ENCODE results near the gene PHKG2.
"Not testable (repeated sequence)": the region's sequence is repeated elsewhere in the genome, so short reads cannot be mapped to it uniquely, and the experiment has no call there.

Gene PHKG2, protein sequence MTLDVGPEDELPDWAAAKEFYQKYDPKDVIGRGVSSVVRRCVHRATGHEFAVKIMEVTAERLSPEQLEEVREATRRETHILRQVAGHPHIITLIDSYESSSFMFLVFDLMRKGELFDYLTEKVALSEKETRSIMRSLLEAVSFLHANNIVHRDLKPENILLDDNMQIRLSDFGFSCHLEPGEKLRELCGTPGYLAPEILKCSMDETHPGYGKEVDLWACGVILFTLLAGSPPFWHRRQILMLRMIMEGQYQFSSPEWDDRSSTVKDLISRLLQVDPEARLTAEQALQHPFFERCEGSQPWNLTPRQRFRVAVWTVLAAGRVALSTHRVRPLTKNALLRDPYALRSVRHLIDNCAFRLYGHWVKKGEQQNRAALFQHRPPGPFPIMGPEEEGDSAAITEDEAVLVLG

DNA sequence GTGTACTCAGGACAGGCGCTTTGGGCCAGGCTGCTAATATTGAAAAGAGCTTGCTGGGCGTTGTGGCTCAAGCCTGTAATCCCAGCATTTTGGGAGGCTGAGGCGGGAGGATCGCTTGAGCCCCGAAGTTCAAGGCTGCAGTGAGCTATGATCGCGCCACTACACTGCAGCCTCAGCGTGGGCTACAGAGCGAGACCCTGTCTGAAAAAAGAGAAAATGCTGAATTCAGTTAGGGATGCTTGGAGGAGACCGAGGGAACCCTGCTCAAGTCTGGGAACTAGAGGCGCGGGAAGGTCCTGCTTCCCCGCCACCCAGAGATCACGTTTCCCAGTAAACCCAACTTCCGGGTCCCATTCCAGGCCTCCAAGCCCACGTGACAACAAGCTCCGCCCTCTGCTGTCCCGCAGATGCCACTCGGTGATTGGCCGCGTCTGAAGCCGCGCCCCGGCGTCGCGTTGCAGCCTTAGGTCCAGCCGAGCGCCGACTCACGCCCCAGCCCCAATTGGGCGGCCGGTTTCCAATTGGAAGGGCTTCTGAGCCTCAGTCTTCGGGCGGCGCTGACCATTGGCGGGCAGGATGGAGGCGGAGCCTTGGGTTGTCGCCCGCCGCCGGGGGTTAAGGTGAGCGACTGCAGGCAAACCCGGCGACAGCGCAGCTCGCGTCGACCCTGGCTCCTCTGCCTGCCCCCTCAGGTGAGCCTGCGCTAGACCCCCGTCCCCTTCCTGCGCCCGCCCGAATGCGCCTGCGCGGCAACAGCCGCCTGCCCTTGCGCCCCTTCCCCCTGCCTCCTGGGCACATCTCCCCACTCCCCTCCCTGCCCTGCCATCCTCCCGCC is at the start of gene PHKG2:
PHKG2 (plus strand) TSS at position 627 of the 835 bp plus-strand sequence. CDS start 396 bp downstream, outside the sequence.
- peak; percentile 99 for DNase-seq (ENCODE audit: low spot score)

DNA sequence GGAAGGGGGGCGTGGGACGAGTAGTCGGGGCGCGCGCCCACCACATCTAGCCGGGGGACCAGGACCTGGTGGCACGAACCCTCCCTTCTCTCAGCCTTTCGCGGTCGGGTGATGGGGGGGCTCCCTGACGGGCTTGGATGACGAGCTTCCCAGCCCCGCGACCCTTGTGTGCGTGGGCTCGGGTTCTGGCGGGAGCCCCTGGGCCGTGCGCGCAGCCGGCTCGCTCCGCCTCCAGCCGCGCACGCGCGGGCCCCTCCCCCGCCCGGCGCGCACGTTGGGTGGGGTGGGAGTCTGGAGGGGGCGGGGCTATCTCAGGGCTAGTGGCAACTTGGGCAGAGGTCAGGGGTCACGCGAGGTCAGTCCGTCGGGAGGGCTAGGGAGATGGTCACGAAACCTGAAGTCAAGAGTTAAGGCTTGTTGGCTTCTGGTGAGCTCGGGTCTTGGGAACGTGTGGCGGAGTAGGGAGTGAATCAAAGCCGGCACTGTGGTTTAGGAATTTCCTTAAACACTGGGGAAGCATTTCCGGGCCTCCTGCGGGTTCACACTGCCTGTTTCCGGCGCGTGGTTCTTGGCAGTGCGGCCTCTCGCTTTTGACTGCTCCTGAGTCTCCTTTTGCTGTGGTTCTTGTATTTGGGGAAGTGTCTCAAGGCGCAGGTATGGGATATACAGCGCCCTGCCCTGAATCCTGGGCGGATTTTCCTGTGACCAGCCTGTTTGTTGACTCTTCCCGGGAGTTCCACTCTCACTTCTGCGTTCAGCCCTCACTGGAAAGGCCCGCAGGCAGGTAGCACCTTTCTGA is 49.2 kb upstream of the PHKG2 start, which contains the start of gene SRCAP:
SRCAP (plus strand) TSS at position 356 of the 799 bp plus-strand sequence. CDS start 1,654 bp downstream, outside the sequence.
- peak; percentile 85 for DNase-seq (ENCODE audit: low spot score)

DNA sequence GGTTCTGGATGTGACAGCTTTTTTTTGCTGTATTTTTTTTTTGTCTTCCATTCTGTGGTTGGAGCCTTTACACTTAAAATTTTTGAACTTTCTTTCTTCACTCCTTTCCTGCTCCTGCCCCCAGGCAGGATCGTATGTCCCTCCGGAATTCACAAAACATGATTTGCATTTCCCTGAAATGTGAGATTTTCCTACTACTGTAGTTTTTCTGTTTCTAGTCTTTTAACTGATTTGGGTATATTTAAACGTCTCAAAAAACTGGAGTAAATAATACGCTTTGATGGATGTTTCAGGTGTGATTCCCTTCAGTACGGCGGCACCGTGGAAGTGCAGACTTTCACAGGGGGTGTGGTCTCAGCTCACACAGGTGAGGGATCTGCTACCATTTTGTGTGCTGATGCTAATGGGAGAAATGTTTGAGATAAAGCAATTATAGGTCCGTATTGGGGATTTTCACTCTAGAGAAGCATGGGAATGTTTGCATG is 48.6 kb upstream of the PHKG2 start:
- DNase-seq (ENCODE audit: low spot score): no peak

DNA sequence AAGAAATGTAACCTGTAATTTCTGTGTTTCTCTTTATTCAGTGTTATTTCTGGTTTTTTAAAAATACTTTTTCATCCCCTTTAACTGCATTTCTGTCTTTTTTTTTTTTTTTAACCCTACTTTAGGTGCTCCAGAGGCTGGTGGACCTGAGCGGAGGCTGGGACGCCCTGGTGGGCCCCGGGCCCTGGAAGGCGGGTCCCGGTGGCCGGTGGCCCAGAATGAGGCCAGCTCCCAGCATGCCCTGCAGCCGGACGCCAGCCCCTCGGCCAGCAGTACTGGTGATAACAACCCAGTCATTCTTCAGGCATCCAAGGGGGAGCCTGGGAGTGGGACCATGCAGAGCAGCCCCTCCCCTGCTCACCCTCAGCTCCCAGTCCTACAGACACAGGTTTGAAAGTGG is 47.7 kb upstream of the PHKG2 start:
- no peak for DNase-seq (ENCODE audit: low spot score)

DNA sequence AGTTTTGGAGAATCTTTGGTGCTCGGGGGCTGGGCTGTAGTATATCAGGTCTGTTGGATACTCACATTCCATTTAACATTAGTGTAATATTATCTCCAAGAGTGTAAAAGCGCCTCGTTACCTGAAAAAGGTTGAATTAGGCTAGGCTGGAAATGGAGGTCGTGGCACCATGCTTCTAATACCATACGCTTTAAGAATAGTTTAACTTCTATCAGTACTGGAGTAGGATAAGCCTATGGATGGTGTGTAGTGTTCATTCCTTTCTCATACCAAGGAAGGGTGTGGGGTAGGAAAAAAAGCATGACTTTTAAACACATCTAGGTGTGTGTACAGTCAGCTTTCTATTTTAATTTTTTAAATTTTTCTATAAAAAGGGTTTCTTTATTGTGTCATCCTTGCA is 47.3 kb upstream of the PHKG2 start:
- DNase-seq (ENCODE audit: low spot score): no peak

DNA sequence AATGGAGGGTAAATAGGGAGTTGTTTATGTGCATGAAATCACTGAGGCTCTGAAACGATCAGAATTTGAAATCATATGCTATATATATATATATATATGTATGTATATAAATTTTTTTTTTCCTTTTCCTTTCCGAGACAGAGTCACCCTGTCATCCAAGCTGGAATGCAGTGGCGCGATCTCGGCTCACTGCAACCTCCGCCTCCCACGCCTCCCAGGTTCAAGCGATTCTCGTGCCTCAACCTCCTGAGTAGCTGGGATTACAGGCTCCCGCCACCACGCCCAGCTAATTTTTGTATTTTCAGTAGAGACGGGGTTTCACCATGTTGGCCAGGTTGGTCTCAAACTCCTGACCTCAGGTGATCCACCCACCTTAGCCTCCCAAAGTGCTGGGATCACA is 45.2 kb upstream of the PHKG2 start:
- not testable (repeated sequence) for DNase-seq (ENCODE audit: low spot score)

DNA sequence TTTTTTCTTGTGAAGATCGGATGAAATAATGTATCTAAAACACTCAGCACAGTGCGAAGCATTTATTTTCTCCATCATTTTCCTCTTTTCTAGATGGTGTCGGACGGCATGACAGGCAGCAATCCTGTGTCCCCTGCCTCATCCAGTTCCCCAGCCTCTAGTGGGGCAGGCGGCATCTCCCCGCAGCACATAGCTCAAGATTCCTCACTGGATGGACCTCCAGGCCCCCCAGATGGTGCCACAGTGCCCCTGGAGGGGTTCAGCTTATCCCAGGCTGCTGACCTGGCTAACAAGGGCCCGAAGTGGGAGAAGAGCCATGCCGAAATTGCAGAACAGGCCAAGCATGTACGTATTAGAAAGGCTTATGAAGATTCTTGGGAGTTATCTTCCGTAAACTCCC is 44.3 kb upstream of the PHKG2 start:
- DNase-seq (ENCODE audit: low spot score): no peak

DNA sequence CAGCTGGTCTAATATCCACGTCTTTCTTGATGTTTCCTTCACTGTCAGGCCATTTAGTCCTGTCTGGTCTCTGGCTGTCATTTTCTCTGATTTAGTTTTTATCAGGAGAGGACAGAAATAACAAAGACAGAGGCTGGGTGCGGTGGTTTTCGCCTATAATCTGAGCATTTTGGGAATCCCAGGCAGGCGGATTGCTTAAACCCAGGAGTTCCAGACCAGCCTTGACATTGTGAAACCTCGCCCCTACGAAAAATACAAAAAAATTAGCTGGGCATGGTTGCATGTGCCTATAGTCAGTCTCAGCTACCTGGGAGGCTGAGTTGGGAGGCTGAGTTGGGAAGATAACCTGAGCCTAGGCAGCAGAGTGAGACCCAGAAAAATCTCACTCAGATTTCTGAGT is 42.2 kb upstream of the PHKG2 start:
- no peak for DNase-seq (ENCODE audit: low spot score)

DNA sequence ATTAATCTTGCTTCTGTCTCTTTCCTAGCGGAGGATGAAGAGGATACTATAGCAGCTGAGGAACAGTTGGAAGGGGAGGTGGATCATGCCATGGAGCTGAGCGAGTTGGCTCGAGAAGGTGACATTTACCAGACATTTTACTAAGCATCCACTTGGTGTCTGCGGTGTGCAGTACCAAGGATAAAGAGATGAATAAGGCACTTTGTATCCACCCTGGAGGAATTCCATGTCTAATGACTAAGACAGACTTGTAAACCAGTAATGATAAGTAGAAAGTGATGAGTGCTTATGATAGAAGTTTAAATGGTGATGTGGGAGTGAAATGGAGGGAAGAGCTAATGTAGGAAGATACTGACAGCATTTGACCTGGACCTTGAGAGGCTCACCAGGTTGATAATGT is 37.3 kb upstream of the PHKG2 start:
- DNase-seq (ENCODE audit: low spot score): peak; percentile 26

DNA sequence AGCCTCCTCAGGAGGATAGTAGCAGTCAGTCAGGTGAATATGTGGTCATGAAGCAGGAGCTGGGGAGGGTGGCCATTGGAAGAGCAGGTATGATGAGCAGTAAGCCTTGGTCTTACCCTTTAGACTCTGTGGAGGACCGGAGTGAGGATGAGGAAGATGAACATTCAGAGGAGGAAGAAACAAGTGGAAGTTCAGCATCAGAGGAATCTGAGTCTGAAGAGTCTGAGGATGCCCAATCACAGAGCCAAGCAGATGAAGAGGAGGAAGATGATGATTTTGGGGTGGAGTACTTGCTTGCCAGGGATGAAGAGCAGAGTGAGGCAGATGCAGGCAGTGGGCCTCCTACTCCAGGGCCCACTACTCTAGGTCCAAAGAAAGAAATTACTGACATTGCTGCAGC is 36.5 kb upstream of the PHKG2 start:
- DNase-seq (ENCODE audit: low spot score): no peak

DNA sequence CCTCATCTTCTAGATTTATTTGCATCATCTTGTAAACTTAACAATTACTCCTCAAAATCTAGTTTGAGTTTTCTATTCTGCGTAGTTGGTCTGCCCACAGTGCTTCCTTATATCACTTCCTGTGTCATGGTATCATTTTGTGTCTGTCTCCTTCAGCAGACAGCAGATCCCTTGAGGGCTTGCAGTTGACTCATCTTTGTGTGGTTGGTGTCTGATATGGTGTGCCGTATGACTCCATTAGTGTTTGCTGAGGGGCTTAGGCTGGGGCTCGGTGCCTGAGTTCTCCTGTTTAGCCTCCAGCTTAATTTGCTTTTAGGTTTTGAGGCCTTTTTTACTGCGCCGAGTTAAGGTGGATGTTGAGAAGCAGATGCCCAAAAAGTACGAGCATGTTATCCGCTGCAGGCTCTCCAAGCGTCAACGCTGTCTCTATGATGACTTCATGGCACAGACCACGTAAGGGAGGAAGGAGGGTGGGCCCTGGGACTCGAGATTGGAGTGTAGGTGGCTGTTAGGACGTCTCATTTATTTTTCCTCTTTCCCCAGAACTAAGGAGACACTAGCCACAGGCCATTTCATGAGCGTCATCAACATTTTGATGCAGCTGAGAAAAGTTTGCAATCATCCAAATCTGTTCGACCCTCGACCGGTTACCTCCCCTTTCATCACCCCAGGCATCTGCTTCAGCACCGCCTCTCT is 32.3 kb upstream of the PHKG2 start:
- no peak for DNase-seq (ENCODE audit: low spot score)

DNA sequence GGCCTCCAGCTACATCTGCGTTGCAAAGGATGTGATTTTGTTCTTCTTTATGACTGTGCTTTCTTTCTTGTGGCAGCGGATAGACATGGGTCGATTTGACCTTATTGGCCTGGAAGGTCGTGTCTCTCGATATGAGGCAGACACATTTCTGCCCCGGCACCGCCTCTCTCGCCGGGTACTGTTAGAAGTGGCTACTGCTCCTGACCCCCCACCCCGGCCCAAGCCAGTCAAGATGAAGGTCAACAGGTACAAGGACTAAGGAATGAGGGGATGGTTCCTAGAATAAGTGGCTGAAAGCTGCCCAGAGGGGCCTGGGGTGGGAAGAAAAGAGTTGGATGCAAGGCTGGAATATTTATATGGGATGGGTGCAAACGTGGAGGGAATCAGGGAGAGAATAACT is 28.1 kb upstream of the PHKG2 start:
- DNase-seq (ENCODE audit: low spot score): no peak

DNA sequence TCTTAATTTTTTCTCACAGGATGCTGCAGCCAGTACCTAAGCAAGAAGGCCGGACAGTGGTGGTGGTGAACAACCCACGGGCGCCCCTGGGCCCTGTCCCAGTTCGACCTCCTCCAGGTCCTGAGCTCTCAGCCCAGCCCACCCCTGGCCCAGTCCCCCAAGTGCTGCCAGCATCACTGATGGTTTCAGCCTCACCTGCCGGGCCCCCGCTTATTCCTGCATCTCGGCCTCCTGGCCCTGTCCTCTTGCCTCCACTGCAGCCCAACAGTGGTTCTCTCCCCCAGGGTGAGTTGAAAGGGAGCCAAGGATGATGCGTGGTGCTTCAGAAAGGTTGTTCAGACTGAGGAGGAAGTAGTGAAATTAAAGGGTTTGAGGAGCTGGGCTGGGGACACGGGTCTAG is 27.5 kb upstream of the PHKG2 start:
- DNase-seq (ENCODE audit: low spot score): no peak

DNA sequence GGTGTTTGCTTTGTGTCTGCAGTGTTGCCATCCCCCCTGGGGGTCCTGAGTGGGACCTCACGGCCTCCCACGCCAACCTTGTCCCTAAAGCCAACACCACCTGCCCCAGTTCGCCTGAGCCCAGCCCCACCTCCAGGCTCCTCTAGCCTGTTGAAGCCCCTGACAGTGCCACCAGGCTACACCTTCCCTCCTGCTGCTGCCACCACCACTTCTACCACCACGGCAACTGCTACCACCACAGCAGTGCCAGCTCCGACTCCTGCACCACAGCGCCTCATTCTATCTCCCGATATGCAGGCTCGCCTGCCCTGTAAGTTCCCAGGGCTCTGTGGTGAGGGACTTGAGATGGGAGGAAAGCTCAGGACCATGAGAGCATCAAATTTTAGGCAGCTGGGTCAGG is 27.1 kb upstream of the PHKG2 start:
- DNase-seq (ENCODE audit: low spot score): no peak

DNA sequence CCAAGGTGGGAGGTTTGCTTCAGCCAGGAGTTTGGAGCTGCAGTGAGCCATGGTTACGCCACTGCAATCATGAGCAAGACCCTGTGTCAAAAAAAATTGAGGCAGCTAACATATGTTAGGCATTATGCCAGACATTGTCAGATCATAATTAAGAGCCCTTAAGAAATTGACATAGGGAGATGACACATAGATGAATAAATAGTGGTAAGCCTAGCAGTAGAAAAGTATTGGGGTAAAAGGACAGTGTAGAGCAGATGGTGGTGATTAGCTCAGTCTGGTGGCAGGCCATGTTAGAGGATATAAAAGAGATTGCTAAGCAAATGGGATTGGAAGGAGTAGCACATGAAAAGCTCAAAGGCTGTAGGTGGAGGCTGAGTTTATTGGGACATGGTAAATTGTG is 26.6 kb upstream of the PHKG2 start:
- DNase-seq (ENCODE audit: low spot score): peak; percentile 79

DNA sequence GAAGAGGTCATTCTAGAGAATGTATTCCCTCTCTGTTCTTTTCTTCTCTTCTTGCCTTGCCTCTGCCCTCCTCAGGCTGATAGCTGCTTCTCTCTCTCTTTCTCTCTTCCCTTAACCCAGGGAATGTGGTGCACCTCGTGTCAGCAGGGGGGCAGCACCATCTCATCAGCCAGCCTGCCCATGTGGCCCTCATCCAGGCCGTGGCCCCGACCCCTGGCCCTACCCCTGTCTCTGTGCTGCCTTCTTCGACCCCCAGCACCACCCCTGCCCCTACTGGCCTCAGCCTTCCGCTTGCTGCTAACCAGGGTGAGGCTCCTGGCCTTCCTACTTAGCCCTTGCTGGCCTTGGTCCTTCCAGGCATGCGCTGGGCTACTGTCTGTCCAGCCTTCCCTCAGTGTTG is 25.8 kb upstream of the PHKG2 start:
- no peak for DNase-seq (ENCODE audit: low spot score)

DNA sequence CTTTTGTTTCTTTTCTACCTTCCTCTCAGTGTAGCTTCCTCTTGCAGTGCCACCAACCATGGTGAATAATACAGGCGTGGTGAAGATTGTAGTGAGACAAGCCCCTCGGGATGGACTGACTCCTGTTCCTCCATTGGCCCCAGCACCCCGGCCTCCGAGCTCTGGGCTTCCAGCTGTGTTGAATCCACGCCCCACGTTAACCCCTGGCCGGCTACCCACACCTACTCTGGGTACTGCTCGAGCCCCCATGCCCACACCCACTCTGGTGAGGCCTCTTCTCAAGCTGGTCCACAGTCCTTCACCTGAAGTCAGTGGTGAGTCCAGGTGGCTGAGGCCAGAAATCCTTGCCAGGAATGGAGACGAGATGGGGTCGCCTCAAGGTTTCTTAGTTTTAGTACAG is 25.3 kb upstream of the PHKG2 start:
- DNase-seq (ENCODE audit: low spot score): no peak

DNA sequence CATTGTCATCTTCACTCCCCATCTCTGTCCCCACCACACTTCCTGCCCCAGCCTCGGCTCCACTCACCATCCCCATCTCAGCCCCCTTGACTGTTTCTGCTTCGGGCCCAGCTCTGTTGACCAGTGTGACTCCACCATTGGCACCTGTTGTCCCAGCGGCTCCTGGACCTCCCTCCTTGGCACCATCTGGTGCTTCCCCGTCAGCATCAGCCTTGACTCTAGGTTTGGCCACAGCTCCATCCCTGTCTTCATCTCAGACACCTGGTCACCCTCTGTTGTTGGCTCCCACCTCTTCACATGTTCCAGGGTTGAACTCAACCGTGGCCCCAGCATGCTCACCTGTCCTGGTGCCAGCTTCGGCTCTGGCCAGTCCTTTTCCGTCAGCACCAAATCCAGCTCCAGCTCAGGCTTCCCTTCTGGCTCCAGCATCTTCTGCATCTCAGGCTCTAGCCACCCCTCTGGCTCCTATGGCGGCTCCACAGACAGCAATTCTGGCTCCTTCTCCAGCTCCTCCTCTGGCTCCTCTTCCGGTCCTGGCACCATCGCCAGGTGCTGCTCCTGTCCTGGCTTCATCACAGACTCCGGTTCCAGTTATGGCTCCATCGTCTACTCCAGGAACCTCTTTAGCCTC is 24.4 kb upstream of the PHKG2 start:
- no peak for DNase-seq (ENCODE audit: low spot score)

DNA sequence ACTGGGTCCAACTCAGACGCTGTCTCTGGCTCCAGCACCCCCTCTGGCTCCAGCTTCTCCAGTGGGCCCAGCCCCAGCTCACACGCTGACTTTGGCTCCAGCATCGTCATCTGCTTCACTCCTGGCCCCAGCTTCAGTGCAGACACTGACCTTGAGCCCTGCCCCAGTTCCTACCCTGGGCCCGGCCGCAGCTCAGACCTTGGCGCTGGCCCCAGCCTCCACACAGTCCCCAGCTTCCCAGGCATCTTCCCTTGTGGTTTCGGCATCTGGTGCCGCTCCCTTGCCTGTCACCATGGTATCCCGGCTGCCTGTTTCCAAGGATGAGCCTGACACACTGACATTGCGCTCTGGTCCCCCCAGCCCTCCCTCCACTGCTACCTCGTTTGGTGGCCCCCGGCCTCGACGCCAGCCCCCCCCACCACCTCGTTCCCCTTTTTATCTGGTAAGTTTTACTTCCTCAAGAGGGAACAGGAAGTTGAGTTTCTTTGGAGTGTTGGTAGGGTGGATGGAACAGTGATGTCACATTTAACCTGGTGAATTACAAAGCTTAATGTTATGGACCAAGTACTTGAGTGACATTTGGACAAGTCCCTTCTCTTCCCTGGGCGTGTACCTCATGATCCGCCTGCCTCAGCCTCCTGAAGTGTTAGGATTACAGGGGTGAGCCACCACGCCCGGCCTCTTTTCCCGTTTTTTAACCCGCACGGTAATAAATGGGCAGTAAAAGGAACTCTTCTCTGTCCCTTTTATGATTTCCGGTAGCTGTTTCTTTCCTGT is 23.4 kb upstream of the PHKG2 start:
- no peak for DNase-seq (ENCODE audit: low spot score)

DNA sequence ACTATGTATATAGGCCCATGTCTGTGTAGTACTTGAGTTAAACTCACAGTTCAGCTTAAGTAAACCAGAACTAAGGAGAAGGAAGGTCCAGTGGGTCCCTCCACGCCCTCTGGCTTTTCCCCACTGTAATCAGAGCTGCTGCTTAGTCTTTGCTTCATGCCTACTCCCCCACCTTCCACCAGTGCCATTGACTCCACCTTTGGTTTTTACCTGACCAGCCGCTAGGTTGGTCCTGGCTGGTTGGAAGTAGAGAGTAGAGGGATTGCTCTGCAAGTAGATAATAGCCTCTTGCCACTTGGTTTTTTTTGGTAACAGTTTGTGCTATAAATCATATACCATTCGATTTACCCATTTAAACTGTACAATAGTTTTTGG is 22.8 kb upstream of the PHKG2 start:
- DNase-seq (ENCODE audit: low spot score): no peak

All from RKO (cell line).